Nephron progenitor cell (in vitro differentiated cells): ENCODE data around the gene SUPT4H1.

Experiments
- DNase-seq: peaks from one replicate; pipeline ENCODE4 v3.0.0; 2021
- H3K27ac Mint-ChIP-seq: 2 replicates; pipeline ENCODE4 v1.8.0; 2021; ENCODE audit warnings: mild to moderate bottlenecking, moderate library complexity, mixed read lengths
- H3K27me3 Mint-ChIP-seq: 2 replicates; pipeline ENCODE4 v1.8.0; 2021; ENCODE audit warnings: mild to moderate bottlenecking, low read depth, mixed read lengths; ENCODE audit not compliant: poor library complexity
- H3K36me3 Mint-ChIP-seq: 2 replicates; pipeline ENCODE4 v1.8.0; 2021; ENCODE audit warnings: low read depth, mixed read lengths
- H3K4me1 Mint-ChIP-seq: 2 replicates; pipeline ENCODE4 v1.8.0; 2021; ENCODE audit warnings: mixed read lengths
- H3K4me3 Mint-ChIP-seq: 2 replicates; pipeline ENCODE4 v1.8.0; 2021; ENCODE audit warnings: mild to moderate bottlenecking, moderate library complexity, mixed read lengths
- H3K9me3 Mint-ChIP-seq: 2 replicates; pipeline ENCODE4 v1.8.0; 2021; ENCODE audit warnings: mild to moderate bottlenecking, moderate library complexity, mixed read lengths
- TF ChIP-seq, protein P1 (sequence below): fragments of 200-600 bp; sonication (generic); IDR thresholded peaks from 2 replicates; pipeline ENCODE4 v1.5.0; 2021; ENCODE audit warnings: antibody characterized with exemption

SUPT4H1 gene

DNA sequence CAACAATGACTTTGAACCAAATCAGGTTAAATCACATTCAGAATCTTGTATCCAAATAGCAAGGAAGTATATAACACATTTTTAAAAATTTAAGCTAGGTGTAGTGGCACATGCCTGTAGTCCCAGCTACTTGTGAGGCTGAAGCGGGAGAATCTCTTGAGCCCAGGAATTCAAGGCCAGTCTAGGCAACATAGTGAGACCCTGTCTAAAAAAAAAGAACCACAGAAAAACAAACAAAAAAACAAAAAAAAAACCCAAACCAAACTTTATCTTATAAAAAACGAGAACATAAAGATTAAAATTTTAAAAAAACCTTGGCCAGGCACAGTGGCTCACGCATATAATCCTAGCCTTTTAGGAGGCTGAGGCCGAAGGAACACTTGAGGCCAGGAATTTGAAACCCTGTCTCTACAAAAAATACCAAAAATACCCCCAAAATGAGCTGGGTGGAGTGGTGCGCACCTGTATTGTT lies 11.6 kb downstream of the SUPT4H1 start:
- H3K27ac Mint-ChIP-seq, result no peak overlapping the region
- peaks cover 43% of the 10 kb centered on the region for H3K4me1 Mint-ChIP-seq
- no peaks in the 10 kb centered on the region for H3K9me3 Mint-ChIP-seq
- H3K36me3 Mint-ChIP-seq, result peaks cover 14% of the 10 kb centered on the region
- no peak for DNase-seq
- H3K4me3 Mint-ChIP-seq, result no peak overlapping the region
- H3K27me3 Mint-ChIP-seq, result peaks cover 3% of the 10 kb centered on the region
- TF ChIP-seq, protein P1, sequence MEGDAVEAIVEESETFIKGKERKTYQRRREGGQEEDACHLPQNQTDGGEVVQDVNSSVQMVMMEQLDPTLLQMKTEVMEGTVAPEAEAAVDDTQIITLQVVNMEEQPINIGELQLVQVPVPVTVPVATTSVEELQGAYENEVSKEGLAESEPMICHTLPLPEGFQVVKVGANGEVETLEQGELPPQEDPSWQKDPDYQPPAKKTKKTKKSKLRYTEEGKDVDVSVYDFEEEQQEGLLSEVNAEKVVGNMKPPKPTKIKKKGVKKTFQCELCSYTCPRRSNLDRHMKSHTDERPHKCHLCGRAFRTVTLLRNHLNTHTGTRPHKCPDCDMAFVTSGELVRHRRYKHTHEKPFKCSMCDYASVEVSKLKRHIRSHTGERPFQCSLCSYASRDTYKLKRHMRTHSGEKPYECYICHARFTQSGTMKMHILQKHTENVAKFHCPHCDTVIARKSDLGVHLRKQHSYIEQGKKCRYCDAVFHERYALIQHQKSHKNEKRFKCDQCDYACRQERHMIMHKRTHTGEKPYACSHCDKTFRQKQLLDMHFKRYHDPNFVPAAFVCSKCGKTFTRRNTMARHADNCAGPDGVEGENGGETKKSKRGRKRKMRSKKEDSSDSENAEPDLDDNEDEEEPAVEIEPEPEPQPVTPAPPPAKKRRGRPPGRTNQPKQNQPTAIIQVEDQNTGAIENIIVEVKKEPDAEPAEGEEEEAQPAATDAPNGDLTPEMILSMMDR, result no peak

DNA sequence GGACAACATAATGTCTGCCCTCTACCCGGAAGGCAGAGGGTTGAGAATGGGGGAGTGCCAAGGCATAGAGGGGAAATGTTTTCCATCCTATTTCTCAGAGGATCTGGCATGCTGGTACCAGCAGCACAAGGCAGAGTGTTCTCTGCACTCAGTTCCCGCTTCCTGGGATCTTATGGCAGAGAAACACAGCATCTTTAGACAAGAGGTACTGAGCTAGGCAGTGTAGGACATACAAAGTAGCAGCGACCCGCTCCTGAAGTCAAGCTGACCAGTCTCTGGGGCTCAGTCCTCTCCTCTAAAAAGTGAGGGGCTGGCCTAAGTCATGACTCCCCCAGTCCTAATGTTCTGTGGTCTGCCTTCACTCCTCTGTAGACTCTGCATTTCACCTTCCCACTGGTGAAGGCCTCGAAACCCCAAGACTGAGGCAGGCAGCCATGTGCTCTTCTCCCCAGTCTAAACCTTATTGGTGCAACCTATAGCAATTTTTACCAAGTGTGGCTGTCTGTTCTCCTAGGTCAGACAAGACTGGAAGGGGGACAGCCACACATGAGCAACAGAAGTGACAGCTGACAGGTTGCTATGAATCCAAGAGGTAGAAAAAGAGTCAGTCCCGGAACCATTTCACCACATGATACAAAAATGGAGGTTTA lies 12.1 kb downstream of the SUPT4H1 start:
- H3K4me1 Mint-ChIP-seq, result peaks cover 44% of the 10 kb centered on the region
- no peak for DNase-seq
- peak overlapping the region; percentile 83 for H3K27ac Mint-ChIP-seq
- TF ChIP-seq, protein P1, result no peak
- H3K4me3 Mint-ChIP-seq, result no peak overlapping the region
- peaks cover 3% of the 10 kb centered on the region for H3K27me3 Mint-ChIP-seq
- H3K9me3 Mint-ChIP-seq, result no peaks in the 10 kb centered on the region
- peaks cover 9% of the 10 kb centered on the region for H3K36me3 Mint-ChIP-seq

DNA sequence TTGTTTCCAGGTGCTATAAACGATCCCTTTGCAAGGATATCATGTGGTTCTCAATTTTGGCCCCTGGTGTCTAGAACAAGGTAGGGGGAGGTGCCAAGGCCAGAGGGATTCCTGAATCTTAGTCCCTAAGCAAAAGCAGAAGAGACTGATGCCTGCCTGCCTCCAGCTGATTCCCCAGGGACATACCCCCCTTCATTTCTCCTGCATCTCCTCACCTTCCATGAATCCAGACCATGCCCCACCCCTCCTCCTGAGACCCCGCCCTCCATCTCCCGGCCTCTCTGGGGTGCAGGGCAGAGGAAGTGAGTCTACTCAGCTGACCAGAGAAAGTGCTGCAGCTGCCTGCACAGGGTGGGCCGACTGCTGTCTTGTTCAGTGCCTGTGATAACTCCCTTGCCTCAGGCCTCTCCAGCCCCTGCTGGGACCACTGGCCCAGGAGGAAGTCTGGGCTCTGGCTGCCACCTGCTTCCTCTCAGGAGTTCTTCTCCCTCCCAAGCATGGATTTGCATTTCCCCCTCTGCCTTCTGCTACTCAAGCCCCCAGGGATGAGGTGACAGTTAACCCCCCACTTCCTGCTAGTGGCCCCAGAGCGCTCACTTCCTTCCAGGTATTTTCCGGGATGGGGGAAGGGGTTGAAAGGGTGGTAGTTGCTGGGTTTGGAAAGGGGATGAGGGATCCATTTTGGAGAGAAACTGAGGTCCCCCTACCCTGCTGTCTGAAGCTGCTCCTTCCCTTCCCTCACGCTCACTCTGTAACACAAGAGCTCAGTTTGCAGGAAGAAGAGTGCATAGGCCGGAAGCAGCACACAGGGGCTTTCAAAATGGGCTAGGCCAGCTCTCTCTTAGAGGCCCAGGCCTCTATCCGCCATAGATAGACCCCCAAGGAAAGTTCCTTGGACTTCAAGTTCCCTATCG lies 12.9 kb downstream of the SUPT4H1 start:
- Mint-ChIP-seq H3K4me1 (peaks cover 44% of the 10 kb centered on the region), H3K27ac (peak overlapping the region; percentile 96), H3K36me3 (peaks cover 5% of the 10 kb centered on the region), H3K9me3 (no peaks in the 10 kb centered on the region), H3K4me3 (peak overlapping the region; percentile 40), H3K27me3 (peaks cover 3% of the 10 kb centered on the region)
- DNase-seq, result peak; percentile 56
- TF ChIP-seq, protein P1, result no peak

DNA sequence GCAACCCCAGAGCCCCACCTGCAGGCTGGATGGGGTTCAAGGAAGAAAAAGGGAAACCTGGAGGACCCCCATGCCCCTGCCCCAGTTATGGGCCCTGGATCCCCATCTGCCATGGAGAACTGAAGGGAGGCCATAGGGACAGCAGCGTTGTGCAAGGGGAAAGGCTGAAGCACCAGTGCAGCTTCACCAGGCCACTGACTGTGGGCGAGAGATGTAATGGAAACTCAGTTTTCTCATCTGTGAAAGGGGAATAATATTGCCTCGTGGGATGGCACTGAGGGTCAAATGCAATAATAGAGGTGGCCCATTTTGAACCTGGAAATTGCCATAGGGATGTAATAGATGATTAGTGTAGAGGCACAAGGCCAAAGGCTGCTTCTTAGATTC lies 13.6 kb downstream of the SUPT4H1 start:
- Mint-ChIP-seq H3K4me1 (peaks cover 44% of the 10 kb centered on the region), H3K36me3 (peaks cover 2% of the 10 kb centered on the region), H3K9me3 (no peaks in the 10 kb centered on the region), H3K27ac (peak overlapping the region; percentile 96), H3K4me3 (no peak overlapping the region), H3K27me3 (peaks cover 3% of the 10 kb centered on the region)
- no peak for DNase-seq
- TF ChIP-seq, protein P1, result no peak

- Mint-ChIP-seq H3K4me3 (peak overlapping the region; percentile 20), H3K4me1 (peaks cover 47% of the 10 kb centered on the region), H3K36me3 (no peaks in the 10 kb centered on the region), H3K27me3 (peaks cover 2% of the 10 kb centered on the region), H3K9me3 (no peaks in the 10 kb centered on the region), H3K27ac (peak overlapping the region; percentile 96)
- DNase-seq, result peak; percentile 68
- TF ChIP-seq, protein P1, result no peak
Measured at GRCh38 chr17:58337600-58338453, 14.2 kb downstream of the SUPT4H1 start.
